NCI-H748 (cell line): Measurements from ENCODE around the gene CCDC69.
"Not testable (repeated sequence)": the region's sequence is repeated elsewhere in the genome, so short reads cannot be mapped to it uniquely, and the experiment has no call there.

ENCODE experiments used
- DNase-seq: peaks from one replicate; lab custom pipeline; 2025; ENCODE audit not compliant: unreplicated experiment; lab: John Stamatoyannopoulos, UW

The CCDC69 gene

GRCh38 chr5:151245680-151246219 is 21.9 kb upstream of the CCDC69 start:
- no peak for DNase-seq

GRCh38 chr5:151244206-151244605 is 20.3 kb upstream of the CCDC69 start:
- DNase-seq, result no peak

GRCh38 chr5:151243564-151243963 is 19.7 kb upstream of the CCDC69 start:
- DNase-seq, result no peak

- DNase-seq, result no peak
Measured at GRCh38 chr5:151243127-151243526, 19.2 kb upstream of the CCDC69 start.

GRCh38 chr5:151240924-151241635 is 17.2 kb upstream of the CCDC69 start:
- peak; percentile 45 for DNase-seq

- not testable (repeated sequence) for DNase-seq
Measured at GRCh38 chr5:151240268-151240835, 16.5 kb upstream of the CCDC69 start.

- peak; percentile 49 for DNase-seq
Measured at GRCh38 chr5:151239237-151239861, 15.5 kb upstream of the CCDC69 start.

- no peak for DNase-seq
Measured at GRCh38 chr5:151238303-151238741, 14.4 kb upstream of the CCDC69 start.

- no peak for DNase-seq
Measured at GRCh38 chr5:151237685-151238084, 13.8 kb upstream of the CCDC69 start.

- no peak for DNase-seq
Measured at GRCh38 chr5:151236888-151237287, 13.0 kb upstream of the CCDC69 start.

- not testable (repeated sequence) for DNase-seq
Measured at GRCh38 chr5:151235239-151235571, 11.3 kb upstream of the CCDC69 start.

- peak; percentile 14 for DNase-seq
Measured at GRCh38 chr5:151234476-151235238, 10.8 kb upstream of the CCDC69 start.

- no peak for DNase-seq
Measured at GRCh38 chr5:151233616-151234085, 9.8 kb upstream of the CCDC69 start.

- no peak for DNase-seq
Measured at GRCh38 chr5:151231359-151231758, 7.5 kb upstream of the CCDC69 start.

GRCh38 chr5:151230048-151230680 is 6.3 kb upstream of the CCDC69 start:
- no peak for DNase-seq

- DNase-seq, result no peak
Measured at GRCh38 chr5:151228986-151229385, 5.1 kb upstream of the CCDC69 start.

GRCh38 chr5:151227918-151228447 is 4.1 kb upstream of the CCDC69 start:
- DNase-seq, result no peak

- no peak for DNase-seq
Measured at GRCh38 chr5:151225475-151225874, 1.6 kb upstream of the CCDC69 start.

GRCh38 chr5:151225071-151225470 is 1.2 kb upstream of the CCDC69 start:
- DNase-seq, result no peak

- DNase-seq, result no peak
Measured at GRCh38 chr5:151224372-151224771, 480 bp upstream of the CCDC69 start.
